H9 (cell line): Measurements from ENCODE around the gene PCDHGA9. TPM values are rescaled to one million over a fixed set of nuclear protein-coding genes. Genes with fewer than 3 reads are reported as not detected.

Experiments used
- DNase-seq: peaks from one replicate; pipeline ENCODE4 v3.0.0-alpha.2; 2017
- H2AFZ ChIP-seq: one replicate; pipeline ENCODE4 v1.6.1; 2013; ENCODE audit warnings: mild to moderate bottlenecking, low read length, control low read depth, moderate library complexity
- H2AK5ac ChIP-seq: 2 replicates; pipeline ENCODE4 v1.6.1; 2013; ENCODE audit warnings: low read length, control low read depth, mixed read lengths; ENCODE audit not compliant: insufficient read length
- H2BK120ac ChIP-seq: one replicate; pipeline ENCODE4 v1.6.1; 2013; ENCODE audit warnings: low read depth, mild to moderate bottlenecking, low read length, control low read depth, inconsistent platforms; ENCODE audit not compliant: poor library complexity, severe bottlenecking
- H2BK12ac ChIP-seq: 2 replicates; pipeline ENCODE4 v1.6.1; 2013; ENCODE audit warnings: low read length, control low read depth, mixed read lengths, low read depth; ENCODE audit not compliant: insufficient read length
- H2BK15ac ChIP-seq: 2 replicates; pipeline ENCODE4 v1.6.1; 2013; ENCODE audit warnings: low read depth, low read length, control low read depth
- H2BK20ac ChIP-seq: one replicate; pipeline ENCODE4 v1.6.1; 2013; ENCODE audit warnings: low read depth, mild to moderate bottlenecking, low read length, control low read depth, inconsistent platforms; ENCODE audit not compliant: poor library complexity, severe bottlenecking
- H2BK5ac ChIP-seq: 2 replicates; pipeline ENCODE4 v1.6.1; 2013; ENCODE audit warnings: low read length, control low read depth, mixed read lengths; ENCODE audit not compliant: insufficient read length
- H3K14ac ChIP-seq: 2 replicates; pipeline ENCODE4 v1.6.1; 2013; ENCODE audit warnings: low read length, control low read depth; ENCODE audit not compliant: insufficient read depth
- H3K18ac ChIP-seq: 2 replicates; pipeline ENCODE4 v1.6.1; 2013; ENCODE audit warnings: low read depth, mild to moderate bottlenecking, mixed read lengths, low read length, control low read depth; ENCODE audit not compliant: insufficient read length
- H3K23ac ChIP-seq: 2 replicates; pipeline ENCODE4 v1.6.1; 2013; ENCODE audit warnings: low read length, control low read depth, mixed read lengths, low read depth; ENCODE audit not compliant: insufficient read length
- H3K23me2 ChIP-seq: 2 replicates; pipeline ENCODE4 v1.6.1; 2013; ENCODE audit warnings: low read depth, mild to moderate bottlenecking, mixed read lengths, low read length, control low read depth; ENCODE audit not compliant: insufficient read length, poor library complexity, severe bottlenecking
- H3K27ac ChIP-seq: 2 replicates; pipeline ENCODE4 v1.5.1; 2013; ENCODE audit warnings: low read length, control low read depth, mixed read lengths, low read depth; ENCODE audit not compliant: insufficient read length
- H3K27me3 ChIP-seq: 2 replicates; pipeline ENCODE4 v1.6.1; 2013; ENCODE audit warnings: low read length, control low read depth, inconsistent platforms; ENCODE audit not compliant: insufficient read depth
- H3K4ac ChIP-seq: 2 replicates; pipeline ENCODE4 v1.6.1; 2013; ENCODE audit warnings: low read depth, mild to moderate bottlenecking, control low read depth, inconsistent platforms, low read length, moderate library complexity
- H3K4me1 ChIP-seq: 2 replicates; pipeline ENCODE4 v1.6.1; 2013; ENCODE audit warnings: low read length, control low read depth, inconsistent platforms; ENCODE audit not compliant: insufficient read depth
- H3K4me2 ChIP-seq: 2 replicates; pipeline ENCODE4 v1.6.1; 2013; ENCODE audit warnings: low read length, control low read depth, mixed read lengths; ENCODE audit not compliant: insufficient read length, insufficient read depth
- H3K56ac ChIP-seq: 2 replicates; pipeline ENCODE4 v1.6.1; 2013; ENCODE audit warnings: low read depth, mild to moderate bottlenecking, mixed read lengths, low read length, control low read depth; ENCODE audit not compliant: insufficient read length
- H3K79me1 ChIP-seq: 2 replicates; pipeline ENCODE4 v1.6.1; 2013; ENCODE audit warnings: low read depth, mild to moderate bottlenecking, moderate library complexity, low read length, control low read depth, inconsistent platforms; ENCODE audit not compliant: insufficient read depth, poor library complexity, severe bottlenecking
- H3K79me2 ChIP-seq: 2 replicates; pipeline ENCODE4 v1.6.1; 2013; ENCODE audit warnings: low read length, control low read depth, inconsistent platforms; ENCODE audit not compliant: insufficient read depth
- H3K9ac ChIP-seq: 2 replicates; pipeline ENCODE4 v1.6.1; 2013; ENCODE audit warnings: low read length, control low read depth, mixed read lengths; ENCODE audit not compliant: insufficient read length; ENCODE audit errors: extremely low read depth
- H3K9me3 ChIP-seq: one replicate; pipeline ENCODE4 v1.6.1; 2013; ENCODE audit warnings: low read depth, low read length, inconsistent platforms; ENCODE audit not compliant: control insufficient read depth
- H3T11ph ChIP-seq: one replicate; pipeline ENCODE4 v1.6.1; 2013; ENCODE audit warnings: mild to moderate bottlenecking, low read length, control low read depth, inconsistent platforms
- H4K20me1 ChIP-seq: one replicate; pipeline ENCODE4 v1.6.1; 2013; ENCODE audit not compliant: control insufficient read depth, insufficient read length, insufficient read depth
- H4K5ac ChIP-seq: 2 replicates; pipeline ENCODE4 v1.6.1; 2013; ENCODE audit warnings: low read depth, mild to moderate bottlenecking, mixed read lengths, low read length, control low read depth; ENCODE audit not compliant: insufficient read length
- H4K8ac ChIP-seq: replicated peaks from 2 replicates; pipeline ENCODE4 v1.6.1; 2013; ENCODE audit warnings: low read length, control low read depth, mixed read lengths, low read depth; ENCODE audit not compliant: insufficient read length
- H4K91ac ChIP-seq: 2 replicates; pipeline ENCODE4 v1.6.1; 2013; ENCODE audit warnings: low read depth, mild to moderate bottlenecking, moderate library complexity, mixed read lengths, low read length, control low read depth; ENCODE audit not compliant: insufficient read length
- H3K27ac Mint-ChIP-seq, 3 experiments: 2 replicates in 2 of 3; 3 replicates in 1 of 3; pipeline ENCODE4 v1.8.0; 2020 to 2021; ENCODE audit warnings: mixed read lengths in 3 of 3, mild to moderate bottlenecking in 1 of 3, moderate library complexity in 1 of 3
- H3K27me3 Mint-ChIP-seq: 2 replicates; pipeline ENCODE4 v1.8.0; 2021; ENCODE audit warnings: low read depth, mild to moderate bottlenecking, moderate library complexity, mixed read lengths
- H3K36me3 Mint-ChIP-seq, 3 experiments: 2 replicates in 2 of 3; 3 replicates in 1 of 3; pipeline ENCODE4 v1.8.0; 2020 to 2021; ENCODE audit warnings: low read depth in 3 of 3, mixed read lengths in 3 of 3; ENCODE audit not compliant: insufficient read depth in 1 of 3
- H3K4me1 Mint-ChIP-seq, 2 experiments: 2 replicates each; pipeline ENCODE4 v1.8.0; 2020; ENCODE audit warnings: mixed read lengths in 2 of 2
- H3K4me3 Mint-ChIP-seq, 2 experiments: 2 replicates in 1 of 2; 3 replicates in 1 of 2; pipeline ENCODE4 v1.8.0; 2020 to 2021; ENCODE audit warnings: mild to moderate bottlenecking in 2 of 2, mixed read lengths in 2 of 2, moderate library complexity in 1 of 2
- H3K9me3 Mint-ChIP-seq, 2 experiments: 2 replicates in 1 of 2; 3 replicates in 1 of 2; pipeline ENCODE4 v1.8.0; 2020; ENCODE audit warnings: mild to moderate bottlenecking in 2 of 2, mixed read lengths in 2 of 2, moderate library complexity in 1 of 2
- CTCF ChIP-seq: fragments of 200-600 bp; sonication (generic); conservative IDR thresholded peaks from 3 replicates; pipeline ENCODE4 v1.8.0; 2021; ENCODE audit warnings: antibody characterized with exemption, mild to moderate bottlenecking
- WGBS: extraction: QIAGEN DNeasy Blood & Tissue Kit; methylation state at CpG from one replicate; pipeline ENCODE4 v1.1.7; 2013; ENCODE audit warnings: missing lambda C conversion rate, low lambda C conversion rate, mixed read lengths; ENCODE audit not compliant: insufficient read length; ENCODE audit errors: extremely low coverage; 5-methylcytosine and 5-hydroxymethylcytosine counted together
- total RNA-seq: library from RNA; stranded (reverse); gene quantifications from 2 replicates; pipeline ENCODE4 v1.2.1, GENCODE V29; 2021

Gene PCDHGA9
- total RNA-seq, 1 experiment from 2014 or later, result 1.3 TPM

GRCh38 chr5:141383345-141383744, 19.2 kb upstream of the PCDHGA9 start:
- H4K5ac ChIP-seq, result no peak overlapping the region
- H3K79me1 ChIP-seq, result no peaks in the 10 kb centered on the region
- H3K27me3 Mint-ChIP-seq, result peaks cover 7% of the 10 kb centered on the region; the same call in 1 of the 2 replicates
- peaks cover 25% of the 10 kb centered on the region for H3K9me3 ChIP-seq
- H3K56ac ChIP-seq, result no peak overlapping the region
- no peak overlapping the region for H4K8ac ChIP-seq
- no peaks in the 10 kb centered on the region for H3K27me3 ChIP-seq
- no peak overlapping the region for H3T11ph ChIP-seq
- H3K4me2 ChIP-seq, result no peak overlapping the region
- H2BK20ac ChIP-seq, result no peak overlapping the region
- H3K4me1 ChIP-seq, result 0 out of 2 replicates have a peak, but pooled peaks cover under 1% of the 10 kb centered on the region
- no peaks in the 10 kb centered on the region for H3K4me1 Mint-ChIP-seq
- H3K23ac ChIP-seq, result no peak overlapping the region
- no peak for TF ChIP-seq CTCF
- H3K27ac ChIP-seq, result no peak overlapping the region
- H2BK15ac ChIP-seq, result no peak overlapping the region
- no peak overlapping the region for H2BK12ac ChIP-seq
- WGBS, result no CpG with 5 or more reads among the region's 21 CpGs
- H2BK120ac ChIP-seq, result no peak overlapping the region
- H3K23me2 ChIP-seq, result no peaks in the 10 kb centered on the region
- DNase-seq, result no peak
- no peaks in the 10 kb centered on the region for H3K79me2 ChIP-seq
- H2BK5ac ChIP-seq, result no peak overlapping the region
- H2AK5ac ChIP-seq, result no peak overlapping the region
- H3K36me3 Mint-ChIP-seq, result peaks cover 12 to 38% (median 26%) of the 10 kb centered on the region in 3 experiments; a peak in 6 of 7 replicates
- no peak overlapping the region for H3K4ac ChIP-seq
- H3K27ac Mint-ChIP-seq, result no peak overlapping the region
- no peak overlapping the region for H3K14ac ChIP-seq
- H3K9me3 Mint-ChIP-seq, result peaks cover 66 to 69% of the 10 kb centered on the region in 2 experiments
- no peaks in the 10 kb centered on the region for H4K20me1 ChIP-seq
- no peak overlapping the region for H3K18ac ChIP-seq
- H4K91ac ChIP-seq, result no peak overlapping the region
- no peak overlapping the region for H3K4me3 Mint-ChIP-seq
- no peak overlapping the region for H3K9ac ChIP-seq
- H2AFZ ChIP-seq, result no peak overlapping the region
